Upper lobe of left lung (tissue), 4 donors: ENCODE results near the gene KAZN.

Source experiments
- EP300 ChIP-seq, 4 donors: sonication (generic); formaldehyde crosslinking; IDR thresholded peaks; one replicate each; pipeline ENCODE4 v1.5.1; 2017; ENCODE audit warnings: antibody characterized with exemption in 4 of 4, control low read depth in 2 of 4
- POLR2A ChIP-seq, 4 donors: fragments of 450-650 bp; IDR thresholded peaks; one replicate each; pipeline ENCODE4 v1.5.1; 2016 to 2017; ENCODE audit warnings: antibody characterized with exemption in 4 of 4, mild to moderate bottlenecking in 2 of 4
- POLR2AphosphoS5 ChIP-seq, 2 donors: sonication (generic); formaldehyde crosslinking; IDR thresholded peaks; one replicate each; pipeline ENCODE4 v1.5.1; 2017; ENCODE audit warnings: antibody characterized with exemption in 2 of 2
- TF ChIP-seq, protein P1 (sequence below), 6 experiments: fragments of 450-650 bp in 4 of 6; fragments of 200-600 bp in 2 of 6; sonication (generic) in 2 of 6; IDR thresholded peaks; one replicate each; pipeline ENCODE4 v1.5.1; 2016 to 2019; ENCODE audit warnings: antibody characterized with exemption in 6 of 6

DNA sequence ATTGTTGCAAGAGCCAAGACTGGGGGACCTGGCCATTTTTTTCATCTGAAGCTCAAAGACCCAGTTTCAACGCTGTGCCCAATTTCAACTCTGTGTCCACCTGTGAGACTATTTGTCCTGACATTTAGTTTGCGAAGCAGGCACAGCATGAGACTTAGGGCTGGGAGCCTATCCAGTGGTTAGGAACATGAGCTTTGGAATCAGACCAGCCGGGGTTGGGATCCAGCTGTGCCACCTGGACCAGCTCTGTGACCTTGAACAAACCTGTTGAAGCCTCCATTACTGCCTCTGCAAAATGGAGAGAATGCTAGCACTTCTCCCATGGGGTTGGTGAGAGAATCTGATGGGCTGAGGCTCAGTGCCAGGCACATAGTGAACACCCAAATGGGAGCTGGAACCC lies 348.9 kb downstream of the KAZN start:
- TF ChIP-seq POLR2A (IDR thresholded peaks at IDR 0.05) (no peak), EP300 (IDR thresholded peaks at IDR 0.05) (no peak), POLR2AphosphoS5 (IDR thresholded peaks at IDR 0.05) (no peak)
- TF ChIP-seq, protein P1, sequence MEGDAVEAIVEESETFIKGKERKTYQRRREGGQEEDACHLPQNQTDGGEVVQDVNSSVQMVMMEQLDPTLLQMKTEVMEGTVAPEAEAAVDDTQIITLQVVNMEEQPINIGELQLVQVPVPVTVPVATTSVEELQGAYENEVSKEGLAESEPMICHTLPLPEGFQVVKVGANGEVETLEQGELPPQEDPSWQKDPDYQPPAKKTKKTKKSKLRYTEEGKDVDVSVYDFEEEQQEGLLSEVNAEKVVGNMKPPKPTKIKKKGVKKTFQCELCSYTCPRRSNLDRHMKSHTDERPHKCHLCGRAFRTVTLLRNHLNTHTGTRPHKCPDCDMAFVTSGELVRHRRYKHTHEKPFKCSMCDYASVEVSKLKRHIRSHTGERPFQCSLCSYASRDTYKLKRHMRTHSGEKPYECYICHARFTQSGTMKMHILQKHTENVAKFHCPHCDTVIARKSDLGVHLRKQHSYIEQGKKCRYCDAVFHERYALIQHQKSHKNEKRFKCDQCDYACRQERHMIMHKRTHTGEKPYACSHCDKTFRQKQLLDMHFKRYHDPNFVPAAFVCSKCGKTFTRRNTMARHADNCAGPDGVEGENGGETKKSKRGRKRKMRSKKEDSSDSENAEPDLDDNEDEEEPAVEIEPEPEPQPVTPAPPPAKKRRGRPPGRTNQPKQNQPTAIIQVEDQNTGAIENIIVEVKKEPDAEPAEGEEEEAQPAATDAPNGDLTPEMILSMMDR (IDR thresholded peaks at IDR 0.05): no peak
